IPS DF 6.9 (cell line): ENCODE data around the gene PREX1.

Source experiments
- DNase-seq: peaks from one replicate; pipeline ENCODE4 v3.0.0-alpha.2; 2013; ENCODE audit warnings: low read depth, low spot score
- H3K27ac ChIP-seq: one replicate; pipeline ENCODE4 v1.5.1; 2013; ENCODE audit warnings: low read length, control low read depth
- H3K27me3 ChIP-seq: 2 replicates; pipeline ENCODE4 v1.6.1; 2013; ENCODE audit warnings: mild to moderate bottlenecking, low read length; ENCODE audit not compliant: control insufficient read depth, insufficient read depth
- H3K36me3 ChIP-seq: 2 replicates; pipeline ENCODE4 v1.6.1; 2013; ENCODE audit warnings: low read length; ENCODE audit not compliant: control insufficient read depth, insufficient read depth
- H3K4me1 ChIP-seq: 2 replicates; pipeline ENCODE4 v1.6.1; 2013; ENCODE audit warnings: low read length; ENCODE audit not compliant: control insufficient read depth, insufficient read depth
- H3K4me3 ChIP-seq: 2 replicates; pipeline ENCODE4 v1.5.1; 2013; ENCODE audit warnings: mild to moderate bottlenecking, low read length
- H3K9me3 ChIP-seq: 2 replicates; pipeline ENCODE4 v1.6.1; 2013; ENCODE audit warnings: low read length, inconsistent platforms; ENCODE audit not compliant: control insufficient read depth, insufficient read depth
- WGBS: extraction: QIAGEN DNeasy Blood & Tissue Kit; methylation state at CpG from one replicate; pipeline ENCODE4 v1.1.7; 2013; ENCODE audit warnings: mixed read lengths, missing lambda C conversion rate; ENCODE audit not compliant: insufficient read length, insufficient coverage; 5-methylcytosine and 5-hydroxymethylcytosine counted together

PREX1 gene

DNA sequence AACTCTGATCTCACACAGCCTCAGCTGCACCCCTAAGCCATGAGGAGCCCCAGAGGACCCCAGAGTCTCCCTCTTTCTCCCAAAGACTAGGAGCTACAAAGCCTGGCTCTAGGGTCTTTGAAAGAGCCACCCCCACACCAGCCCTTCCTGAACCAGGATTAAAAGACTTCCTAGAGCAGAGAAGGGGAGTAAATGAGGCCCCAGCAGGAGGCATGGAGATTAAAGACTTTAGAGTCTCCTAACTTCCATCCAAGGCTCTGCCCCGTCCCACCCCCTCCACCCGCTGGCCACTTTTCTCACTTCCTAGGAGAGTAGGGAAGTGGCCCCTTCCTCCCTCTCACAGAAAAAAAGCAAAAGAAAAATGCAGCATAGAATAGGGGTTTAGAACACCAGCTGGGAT is 1.7 kb downstream of the PREX1 start:
- peaks cover 9% of the 10 kb centered on the region; the same call in 1 of the 2 replicates for H3K27me3 ChIP-seq
- no CpG with 5 or more reads among the region's 2 CpGs for WGBS
- H3K27ac ChIP-seq, result no peak overlapping the region

DNA sequence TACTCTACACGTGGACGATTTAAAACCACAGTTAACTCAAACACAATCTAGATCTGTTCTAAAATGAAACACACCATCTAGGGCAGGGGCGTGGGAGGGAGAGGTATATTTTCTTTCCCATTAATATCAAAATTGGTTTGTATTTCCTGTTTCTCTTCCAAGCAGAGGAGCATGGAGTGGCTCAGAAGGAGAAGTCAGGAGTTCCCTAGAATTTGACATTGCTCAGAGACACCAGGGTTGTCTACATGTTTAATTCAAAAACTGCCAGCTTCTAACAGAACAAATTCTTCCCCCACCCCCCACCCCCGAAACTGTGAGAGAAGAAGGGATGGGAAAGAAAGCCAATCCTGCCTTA is 2.3 kb downstream of the PREX1 start:
- peaks cover 2% of the 10 kb centered on the region; the same call in 1 of the 2 replicates for H3K36me3 ChIP-seq
- H3K4me1 ChIP-seq, result no peaks in the 10 kb centered on the region
- H3K27me3 ChIP-seq, result peaks cover 9% of the 10 kb centered on the region; the same call in 1 of the 2 replicates
- H3K9me3 ChIP-seq, result no peaks in the 10 kb centered on the region
- WGBS, result no CpG with 5 or more reads among the region's 4 CpGs
- H3K27ac ChIP-seq, result no peak overlapping the region
- no peak for DNase-seq
- no peak overlapping the region for H3K4me3 ChIP-seq

More for the DNA sequence above, 1.7 kb downstream of the PREX1 start:
- no peak for DNase-seq
- no peaks in the 10 kb centered on the region for H3K9me3 ChIP-seq
- no peaks in the 10 kb centered on the region for H3K4me1 ChIP-seq
- peaks cover 2% of the 10 kb centered on the region; the same call in 1 of the 2 replicates for H3K36me3 ChIP-seq
- no peak overlapping the region; the same call in 1 of the 2 replicates for H3K4me3 ChIP-seq

DNA sequence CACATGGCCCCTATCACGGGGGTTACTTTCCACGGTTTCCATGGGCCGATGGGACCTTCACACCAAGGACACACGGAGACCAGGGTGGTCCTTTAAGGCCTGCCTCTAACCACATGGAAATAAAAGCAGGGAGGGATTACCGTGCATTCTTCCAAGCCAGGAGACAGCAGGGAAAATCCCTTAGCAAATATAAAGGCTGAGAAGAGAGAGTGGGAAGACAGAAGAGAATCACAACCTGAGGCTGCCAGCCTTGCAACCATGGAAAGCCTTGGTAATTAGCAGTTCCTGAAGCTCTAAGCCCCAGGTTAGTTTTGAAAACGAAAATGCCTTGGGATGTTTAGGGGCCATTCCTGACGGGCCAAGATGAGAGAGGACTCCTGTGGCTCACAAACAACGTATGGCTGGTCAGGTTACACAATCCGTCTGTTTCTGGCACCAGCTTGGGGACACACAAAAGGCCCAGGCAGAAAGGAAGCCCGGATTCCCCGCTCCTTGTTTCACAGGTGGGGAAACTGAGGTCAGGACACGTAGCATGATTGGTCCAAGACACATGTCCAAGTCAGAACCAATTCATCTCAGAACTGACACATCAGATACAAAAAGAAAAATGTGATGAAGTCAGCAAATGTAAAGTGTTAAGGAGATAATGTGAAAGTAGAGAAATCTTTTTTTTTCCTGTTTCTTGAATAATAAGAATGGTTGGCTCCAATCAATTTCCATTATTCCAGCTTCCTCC is 2.8 kb downstream of the PREX1 start:
- no peaks in the 10 kb centered on the region for H3K4me1 ChIP-seq
- no peaks in the 10 kb centered on the region for H3K9me3 ChIP-seq
- H3K36me3 ChIP-seq, result peaks cover 2% of the 10 kb centered on the region; the same call in 1 of the 2 replicates
- no peak overlapping the region for H3K27ac ChIP-seq
- no peak for DNase-seq
- H3K4me3 ChIP-seq, result no peak overlapping the region
- no CpG with 5 or more reads among the region's 12 CpGs for WGBS
- peaks cover 9% of the 10 kb centered on the region; the same call in 1 of the 2 replicates for H3K27me3 ChIP-seq

DNA sequence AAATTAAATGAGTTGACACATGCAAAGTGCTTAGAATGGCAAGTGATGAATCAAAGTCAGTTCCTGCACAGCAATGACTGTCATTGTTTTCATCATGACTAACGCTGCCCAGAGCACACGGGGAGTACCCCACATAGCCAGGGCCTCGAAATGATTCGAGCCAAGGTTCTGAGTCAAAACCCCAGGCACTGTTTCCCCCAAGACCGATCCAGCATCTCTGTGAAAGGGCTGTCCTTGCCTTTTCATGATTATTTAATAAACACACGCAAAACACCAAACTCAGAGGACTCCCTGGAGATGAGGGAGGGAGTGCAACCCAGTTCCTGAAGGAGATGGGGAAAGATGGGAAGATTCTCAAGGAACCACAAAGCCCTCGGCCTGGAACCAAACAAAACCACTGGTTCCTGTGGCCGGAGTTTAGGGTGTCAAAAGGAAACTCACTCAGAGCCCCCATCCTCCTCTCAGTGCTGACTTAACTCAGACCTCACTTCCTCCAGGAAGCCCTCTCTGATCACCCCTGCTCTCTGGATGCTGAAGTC is 3.8 kb downstream of the PREX1 start:
- no peaks in the 10 kb centered on the region for H3K9me3 ChIP-seq
- H3K27ac ChIP-seq, result no peak overlapping the region
- no peak for DNase-seq
- 0 out of 2 replicates have a peak, but pooled peaks cover 1% of the 10 kb centered on the region for H3K4me1 ChIP-seq
- H3K27me3 ChIP-seq, result peaks cover 8% of the 10 kb centered on the region; the same call in 1 of the 2 replicates
- H3K36me3 ChIP-seq, result peaks cover 2% of the 10 kb centered on the region; the same call in 1 of the 2 replicates
- no peak overlapping the region for H3K4me3 ChIP-seq
- WGBS, result no CpG with 5 or more reads among the region's 8 CpGs

DNA sequence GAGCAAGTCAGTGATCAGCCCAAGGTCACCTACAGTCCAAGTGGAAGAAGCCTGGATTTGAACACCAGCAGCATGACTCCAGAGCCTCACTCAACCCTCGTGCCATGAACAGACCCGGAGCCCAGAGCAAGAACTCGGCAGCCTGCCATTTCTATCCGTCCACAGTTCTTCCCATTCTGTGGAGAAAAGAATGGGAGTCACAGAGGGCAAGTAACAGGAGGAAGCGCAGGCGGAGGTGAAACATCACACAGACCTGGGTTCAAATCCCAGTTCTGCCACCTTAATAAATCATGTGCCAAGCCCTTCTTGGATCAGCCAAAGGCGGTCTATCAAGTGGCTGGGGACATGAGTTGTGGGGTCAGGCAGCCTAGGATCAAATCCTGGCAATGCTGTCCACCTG is 4.3 kb downstream of the PREX1 start:
- Histone ChIP-seq H3K27ac (no peak overlapping the region), H3K36me3 (peaks cover 2% of the 10 kb centered on the region; the same call in 1 of the 2 replicates), H3K4me1 (0 out of 2 replicates have a peak, but pooled peaks cover 3% of the 10 kb centered on the region), H3K4me3 (no peak overlapping the region), H3K9me3 (no peaks in the 10 kb centered on the region), H3K27me3 (peaks cover 5% of the 10 kb centered on the region; the same call in 1 of the 2 replicates)
- WGBS, result no CpG with 5 or more reads among the region's 7 CpGs
- no peak for DNase-seq

DNA sequence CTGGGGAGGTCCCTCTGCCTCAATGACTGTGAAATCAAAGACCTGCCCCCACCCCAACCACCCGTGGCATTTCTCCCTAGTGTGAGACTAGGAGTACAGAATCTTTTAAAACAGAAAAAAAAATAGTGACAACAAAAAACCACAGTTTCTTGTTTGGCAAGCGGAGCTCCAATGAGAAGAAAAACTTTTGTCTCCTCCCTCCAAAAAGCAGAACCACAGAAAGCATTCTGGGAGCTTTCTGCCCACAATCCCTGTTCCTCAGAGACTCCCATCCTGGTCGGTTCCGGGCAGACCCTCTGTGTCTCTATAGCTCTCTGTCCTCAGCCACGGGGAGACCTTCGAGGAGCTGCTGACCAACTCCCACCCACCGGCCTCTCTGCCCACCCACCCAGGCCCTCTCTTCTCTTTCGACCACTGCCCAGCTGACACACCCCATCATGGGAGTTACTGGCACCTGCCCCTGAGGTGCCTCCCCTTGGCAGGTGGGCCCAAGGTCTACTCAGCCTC is 4.9 kb downstream of the PREX1 start:
- H3K27me3 ChIP-seq, result peaks cover 5% of the 10 kb centered on the region; the same call in 1 of the 2 replicates
- no peak overlapping the region for H3K27ac ChIP-seq
- no peaks in the 10 kb centered on the region for H3K9me3 ChIP-seq
- WGBS, result no CpG with 5 or more reads among the region's 8 CpGs
- H3K36me3 ChIP-seq, result peaks cover 2% of the 10 kb centered on the region; the same call in 1 of the 2 replicates
- H3K4me3 ChIP-seq, result no peak overlapping the region
- DNase-seq, result no peak
- 0 out of 2 replicates have a peak, but pooled peaks cover 3% of the 10 kb centered on the region for H3K4me1 ChIP-seq

DNA sequence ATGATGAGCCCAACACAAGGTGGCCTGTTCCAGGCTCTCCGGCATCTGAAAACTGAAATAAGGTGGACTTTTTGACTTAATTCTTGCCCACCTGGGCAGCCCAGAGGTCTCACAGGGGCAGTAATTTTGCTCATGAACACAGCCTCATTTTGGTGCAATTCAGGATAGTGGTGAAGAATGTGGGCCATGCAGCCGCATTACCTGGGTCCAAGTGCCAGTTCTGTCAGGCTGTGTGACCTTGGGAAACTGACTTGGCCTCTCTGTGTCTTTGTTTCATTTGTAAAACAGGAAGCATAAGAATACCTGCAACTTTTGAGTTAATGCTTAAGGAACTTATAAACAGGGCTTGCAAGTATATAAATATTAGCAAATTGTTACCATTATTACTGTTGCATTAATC is 5.6 kb downstream of the PREX1 start:
- H3K4me1 ChIP-seq, result 0 out of 2 replicates have a peak, but pooled peaks cover 3% of the 10 kb centered on the region
- no peak for DNase-seq
- WGBS, result no CpG with 5 or more reads among the region's 2 CpGs
- H3K27ac ChIP-seq, result no peak overlapping the region
- no peaks in the 10 kb centered on the region for H3K9me3 ChIP-seq
- no peaks in the 10 kb centered on the region for H3K36me3 ChIP-seq
- H3K4me3 ChIP-seq, result no peak overlapping the region
- H3K27me3 ChIP-seq, result peaks cover 5% of the 10 kb centered on the region; the same call in 1 of the 2 replicates

DNA sequence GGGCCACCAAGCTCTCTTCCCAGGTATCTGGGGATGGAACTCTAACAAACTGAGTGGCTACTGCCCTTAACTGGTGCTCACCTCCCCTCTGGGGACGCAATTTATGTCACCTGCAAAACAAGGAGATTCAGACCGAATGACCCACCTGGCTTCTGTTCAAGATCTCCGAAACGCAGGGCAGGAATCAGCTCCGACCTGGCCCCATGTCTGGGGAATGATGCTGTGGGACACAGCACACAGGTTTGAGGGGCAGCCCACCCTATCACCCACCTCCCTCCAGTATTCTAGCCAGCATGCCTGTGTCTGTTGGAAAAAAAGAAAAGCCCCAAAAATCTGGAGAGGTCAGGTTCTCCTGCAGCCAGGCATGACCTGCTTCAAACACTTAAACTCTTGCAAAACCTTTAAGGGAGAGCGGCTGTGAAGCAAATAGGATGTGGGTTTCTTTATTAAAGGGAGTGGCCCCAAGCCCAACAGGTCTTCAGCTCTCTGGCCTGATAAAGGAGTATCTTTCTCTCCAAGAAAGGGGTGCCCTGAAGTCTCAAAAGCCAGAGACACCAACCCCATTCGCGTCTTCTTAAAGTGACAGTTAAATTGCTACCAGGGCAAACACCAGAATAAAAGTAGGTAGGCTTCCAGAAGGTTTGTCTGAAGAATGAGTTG is 6.4 kb downstream of the PREX1 start:
- Histone ChIP-seq H3K27me3 (peaks cover 2% of the 10 kb centered on the region; the same call in 1 of the 2 replicates), H3K27ac (no peak overlapping the region), H3K4me1 (0 out of 2 replicates have a peak, but pooled peaks cover 3% of the 10 kb centered on the region), H3K4me3 (no peak overlapping the region), H3K9me3 (no peaks in the 10 kb centered on the region), H3K36me3 (no peaks in the 10 kb centered on the region)
- WGBS, result no CpG with 5 or more reads among the region's 8 CpGs
- DNase-seq, result no peak

DNA sequence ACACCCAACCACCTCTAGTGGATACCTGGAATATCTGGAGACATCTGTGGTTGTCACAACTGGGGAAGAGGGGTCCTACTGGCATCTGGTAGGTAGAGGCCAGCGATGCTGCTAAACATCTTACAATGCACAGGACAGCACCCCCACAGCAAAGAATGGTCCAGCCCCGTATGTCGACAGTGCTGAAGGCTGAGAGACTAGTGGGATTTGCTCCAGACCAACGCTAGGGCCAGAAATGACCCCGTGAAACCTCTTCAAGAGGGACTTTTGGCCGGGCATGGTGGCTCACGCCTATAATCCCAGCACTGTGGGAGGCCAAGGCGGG is 7.2 kb downstream of the PREX1 start:
- Histone ChIP-seq H3K36me3 (no peaks in the 10 kb centered on the region), H3K4me3 (no peak overlapping the region), H3K9me3 (no peaks in the 10 kb centered on the region), H3K27ac (no peak overlapping the region), H3K27me3 (peaks cover 2% of the 10 kb centered on the region; the same call in 1 of the 2 replicates), H3K4me1 (0 out of 2 replicates have a peak, but pooled peaks cover 3% of the 10 kb centered on the region)
- no peak for DNase-seq
- WGBS, result no CpG with 5 or more reads among the region's 8 CpGs
